NCI-H2029 treated with DMSO at 0.1 percent for 48 hours (cell line): ENCODE measurements around the gene SORCS2.

Experiments
- DNase-seq: peaks from one replicate; lab custom pipeline; 2025; lab: John Stamatoyannopoulos, UW

The SORCS2 gene

DNA sequence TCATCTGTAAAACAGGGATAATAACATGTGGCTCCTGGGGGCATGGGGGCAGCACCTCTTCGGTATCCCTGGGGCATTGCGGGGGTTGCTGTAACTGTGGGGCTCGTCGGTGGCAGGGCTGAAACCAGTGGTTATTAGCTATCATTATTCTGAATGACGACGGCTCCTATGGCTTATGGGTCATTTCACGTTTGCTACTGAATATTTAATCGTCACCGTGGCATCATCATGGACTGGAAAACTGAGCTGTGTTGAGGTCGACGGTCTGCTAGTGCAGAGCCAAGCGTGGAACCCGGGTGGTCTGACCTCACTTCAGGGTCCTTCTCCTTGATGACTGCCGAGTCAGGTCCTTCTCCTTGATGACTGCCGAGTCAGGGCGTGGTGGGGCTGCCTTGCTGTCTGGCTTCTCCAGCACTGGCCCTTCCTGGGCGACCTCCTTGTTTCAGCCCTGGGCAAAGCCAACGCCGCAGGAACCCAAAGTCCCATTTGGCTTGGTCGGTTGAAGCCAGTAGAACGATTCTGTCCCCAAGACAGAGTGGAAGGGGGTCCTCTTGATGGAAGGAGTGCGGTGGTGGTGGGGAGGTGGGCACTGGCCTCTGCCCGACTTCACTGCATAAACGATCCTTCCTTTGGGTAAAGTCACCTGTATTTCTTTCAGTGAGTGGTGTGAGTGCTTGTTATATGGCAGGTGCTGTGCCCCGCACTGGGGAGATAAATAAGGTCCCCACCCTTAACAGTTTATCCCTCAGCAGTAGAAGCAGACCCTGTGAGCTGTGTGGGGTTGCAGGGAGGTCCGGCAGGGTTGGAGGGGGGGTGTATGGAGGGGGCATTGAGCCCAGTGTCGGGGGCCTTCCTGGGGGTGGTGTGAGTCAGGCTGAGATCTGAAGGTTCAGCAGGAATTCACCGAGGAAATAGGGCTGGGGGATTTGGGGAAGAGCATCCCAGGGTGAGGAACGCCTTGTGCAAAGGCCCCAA lies 201.6 kb downstream of the SORCS2 start:
- no peak for DNase-seq

DNA sequence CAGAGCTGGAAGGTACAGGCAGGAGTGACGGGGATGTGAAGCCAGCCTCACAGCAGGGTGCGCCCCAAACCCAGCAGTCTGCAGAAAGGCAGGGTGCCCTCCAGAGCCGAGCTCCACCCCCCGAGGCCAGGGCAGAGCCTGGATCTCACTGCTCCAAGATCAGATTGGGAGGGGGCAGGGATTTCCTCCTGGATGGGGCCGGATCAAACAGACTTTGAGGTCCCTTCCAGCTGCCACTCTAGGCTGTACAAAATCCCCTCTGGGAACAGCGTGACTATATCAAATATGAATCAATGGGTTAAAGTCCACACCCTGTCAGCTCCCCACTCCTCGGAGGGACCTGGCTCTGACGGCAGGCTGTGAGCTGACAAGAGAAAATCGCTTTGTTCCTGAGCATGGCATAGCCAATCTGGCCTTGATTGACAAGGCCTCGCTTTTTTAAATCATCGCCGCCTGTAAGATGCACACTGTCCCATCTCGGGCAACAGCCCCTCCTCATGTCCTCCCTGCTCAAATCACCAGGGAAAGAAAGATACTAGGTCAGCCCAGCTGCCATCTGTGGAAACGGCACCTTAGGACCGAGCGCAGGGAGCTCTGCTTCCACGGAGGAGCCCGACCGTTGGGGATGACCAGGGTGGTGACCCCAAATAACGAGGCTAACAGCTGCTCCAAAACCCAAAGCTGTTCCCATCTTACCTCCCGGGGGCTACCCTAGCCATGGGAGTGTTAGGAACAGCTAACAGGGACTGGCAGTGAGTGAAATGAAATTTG lies 202.5 kb downstream of the SORCS2 start:
- no peak for DNase-seq

DNA sequence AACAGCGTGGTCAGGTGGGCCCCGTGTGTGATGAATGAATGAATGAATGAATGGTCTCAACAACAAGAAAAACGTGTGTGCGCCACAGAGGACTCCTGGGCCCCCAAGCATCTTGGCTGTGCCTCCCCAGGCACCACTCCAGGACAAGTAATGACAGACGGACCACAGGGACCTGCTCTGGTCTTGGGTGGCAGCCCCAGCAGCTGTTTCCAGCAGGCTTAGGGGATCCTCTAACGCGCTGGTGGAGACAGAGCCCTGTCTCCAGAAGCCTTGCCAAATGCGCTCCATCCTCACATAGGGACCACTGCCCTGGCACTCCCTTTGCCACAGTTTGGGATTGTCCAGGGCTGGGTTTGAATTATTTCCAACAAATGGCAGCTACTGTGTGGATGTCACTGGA lies 203.3 kb downstream of the SORCS2 start:
- no peak for DNase-seq

DNA sequence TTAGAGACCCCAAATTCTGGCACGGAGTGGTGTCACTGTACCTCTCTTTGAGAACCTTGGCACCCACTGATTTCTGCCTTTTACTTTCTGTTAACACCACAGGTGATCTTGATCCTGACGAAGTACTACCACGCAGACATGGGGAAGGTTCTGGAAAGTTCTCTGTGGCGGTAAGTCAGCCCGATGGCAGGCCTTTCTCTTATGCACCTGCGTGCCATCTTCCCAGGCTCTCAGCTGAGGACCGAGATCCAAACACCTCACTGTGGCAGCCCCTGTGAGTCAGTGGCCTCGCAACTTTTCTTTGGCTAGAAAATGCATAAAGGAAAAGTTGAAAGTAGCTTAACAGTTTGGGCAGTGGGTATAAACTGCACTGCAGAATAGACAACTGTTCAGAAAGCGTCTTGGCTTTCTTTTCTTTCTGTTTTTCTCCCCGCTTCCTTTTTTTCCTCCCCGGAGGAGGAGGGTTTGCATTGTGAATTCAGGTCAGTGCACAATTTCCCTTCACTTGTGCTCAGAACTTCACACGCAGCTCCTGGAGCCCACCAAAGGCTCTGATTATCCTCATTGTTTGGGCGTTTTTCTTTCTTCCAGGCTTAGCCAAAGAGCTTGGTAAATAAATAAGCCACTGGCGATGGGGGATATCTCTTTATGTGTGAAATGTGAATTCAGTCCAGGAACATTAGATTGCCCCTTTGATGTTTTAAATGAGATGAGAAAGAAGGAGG lies 204.0 kb downstream of the SORCS2 start:
- no peak for DNase-seq

DNA sequence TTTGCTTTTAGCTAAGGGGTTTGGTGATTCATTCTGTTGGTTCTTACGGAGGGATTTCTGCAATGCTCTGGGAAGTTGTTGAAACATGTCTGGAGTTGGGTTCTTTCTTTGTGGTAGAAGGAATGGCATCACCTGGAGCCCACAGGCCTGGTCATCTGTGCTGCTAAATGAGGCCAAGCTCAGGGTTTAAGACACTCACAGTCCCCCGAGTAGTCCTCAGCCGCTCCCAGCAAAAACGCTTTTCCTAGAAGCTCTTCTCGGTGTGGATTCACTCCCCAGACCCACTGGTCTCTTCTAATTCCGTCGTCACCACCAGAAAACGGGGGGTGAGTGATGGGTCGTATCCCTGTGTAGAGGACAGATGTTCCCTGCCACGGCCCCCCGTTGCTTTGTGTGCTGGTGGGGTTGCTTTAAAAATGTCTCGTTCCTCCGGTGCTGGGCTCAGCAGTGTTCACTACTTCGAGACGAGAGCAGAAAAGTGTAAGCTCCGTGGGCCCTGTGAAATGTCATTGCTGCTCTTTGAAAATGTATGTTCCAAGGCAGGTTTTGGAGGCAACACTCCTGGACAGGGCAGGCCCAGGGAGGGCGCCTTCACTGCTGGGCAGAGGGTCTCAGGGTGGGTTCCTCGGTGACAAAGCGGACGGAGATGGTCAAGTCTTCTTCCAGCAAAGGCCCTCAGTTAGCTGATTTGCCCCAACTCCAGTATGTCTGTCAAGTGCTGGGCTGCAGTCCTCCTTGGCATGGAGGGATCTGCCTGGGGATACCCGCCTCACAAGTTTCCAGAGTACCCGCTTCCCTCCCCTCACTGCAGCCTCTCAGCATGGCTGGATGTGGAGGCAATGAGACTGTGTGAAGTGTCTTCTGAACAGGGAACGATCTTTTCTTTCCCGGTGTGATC lies 205.1 kb downstream of the SORCS2 start:
- DNase-seq, result no peak

DNA sequence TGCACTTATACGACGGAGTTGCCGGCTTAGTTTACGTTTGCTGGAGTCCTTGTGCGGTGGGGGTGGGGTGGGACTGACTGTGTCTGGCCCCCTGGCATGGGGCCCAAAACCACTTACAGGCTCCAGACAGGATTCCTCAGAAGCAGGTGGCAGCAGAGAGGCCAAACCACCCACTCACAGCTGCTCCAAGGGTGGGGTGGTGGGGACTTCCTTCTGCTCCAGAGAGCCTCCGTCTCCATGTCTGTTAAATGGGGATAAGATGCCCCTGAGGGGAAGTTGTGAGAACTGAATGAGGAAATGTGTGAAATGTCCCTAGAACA lies 205.7 kb downstream of the SORCS2 start:
- peak; percentile 87 for DNase-seq

DNA sequence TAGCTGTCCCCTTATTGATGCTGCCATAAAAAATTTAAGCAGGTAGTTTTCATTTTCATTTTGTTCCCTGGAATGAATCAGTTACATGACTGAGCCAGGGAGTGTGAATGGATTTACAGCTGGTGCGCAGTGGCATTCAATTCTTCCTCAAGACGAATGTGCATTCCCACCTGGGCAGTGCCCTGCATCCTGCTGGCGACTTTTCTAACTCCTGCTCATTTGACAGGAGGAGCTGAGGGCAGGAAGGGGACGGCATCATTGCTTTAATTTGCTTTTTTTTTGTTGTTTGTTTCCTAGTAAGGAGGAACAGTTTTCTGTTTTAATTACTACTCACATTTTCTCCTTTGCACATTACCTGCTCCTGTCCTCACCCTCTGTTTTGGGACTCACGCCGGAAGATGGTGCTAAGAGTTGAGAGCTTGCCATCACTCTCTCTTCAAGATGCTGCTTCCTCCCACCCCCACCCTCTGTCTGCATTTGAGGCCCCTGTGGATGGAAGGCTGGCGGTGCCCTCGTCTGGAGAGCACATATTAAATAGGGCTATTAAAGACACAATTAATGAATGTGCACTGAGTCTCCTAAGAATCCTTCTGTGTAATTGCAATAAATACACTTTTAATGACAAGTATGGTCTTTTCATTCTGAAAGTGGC lies 206.6 kb downstream of the SORCS2 start:
- no peak for DNase-seq

DNA sequence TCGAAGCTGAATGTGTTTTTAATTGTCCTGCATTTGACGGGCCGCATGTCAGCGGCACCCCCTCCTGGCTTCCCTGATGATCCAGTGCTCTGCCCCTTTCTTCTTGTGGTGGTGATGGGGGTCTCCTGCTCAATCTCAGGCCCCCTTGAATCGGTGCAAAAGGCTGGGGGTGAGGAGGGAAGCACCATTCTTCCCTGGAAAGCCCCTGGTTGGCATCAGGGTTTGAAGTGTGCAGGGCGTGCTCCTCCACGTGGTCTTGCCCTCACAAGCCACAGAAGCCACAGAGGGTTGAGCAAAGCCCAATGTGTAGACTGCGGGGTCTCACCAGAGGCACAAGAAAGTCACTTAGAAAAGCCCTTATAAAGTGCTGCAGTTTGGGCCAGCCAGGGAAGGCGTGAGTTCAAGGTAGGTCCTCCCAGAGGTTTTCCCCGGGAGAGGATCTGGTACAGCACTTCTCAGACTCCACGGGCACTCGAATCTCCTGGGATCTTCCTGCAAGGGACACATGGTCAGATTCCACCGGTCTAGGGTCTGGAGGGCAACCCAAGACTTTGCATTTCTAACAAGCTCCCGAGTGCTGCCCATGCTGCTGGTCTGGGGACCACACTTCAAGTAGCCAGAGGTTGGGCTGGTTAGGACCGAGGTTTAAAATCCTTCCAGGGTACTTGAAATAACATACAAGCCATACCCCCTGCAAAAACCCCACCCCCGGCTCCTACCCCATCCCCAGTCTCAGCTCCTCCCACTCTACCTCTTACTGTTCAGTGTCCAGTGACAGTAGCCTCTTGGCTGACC lies 207.3 kb downstream of the SORCS2 start:
- DNase-seq, result no peak

DNA sequence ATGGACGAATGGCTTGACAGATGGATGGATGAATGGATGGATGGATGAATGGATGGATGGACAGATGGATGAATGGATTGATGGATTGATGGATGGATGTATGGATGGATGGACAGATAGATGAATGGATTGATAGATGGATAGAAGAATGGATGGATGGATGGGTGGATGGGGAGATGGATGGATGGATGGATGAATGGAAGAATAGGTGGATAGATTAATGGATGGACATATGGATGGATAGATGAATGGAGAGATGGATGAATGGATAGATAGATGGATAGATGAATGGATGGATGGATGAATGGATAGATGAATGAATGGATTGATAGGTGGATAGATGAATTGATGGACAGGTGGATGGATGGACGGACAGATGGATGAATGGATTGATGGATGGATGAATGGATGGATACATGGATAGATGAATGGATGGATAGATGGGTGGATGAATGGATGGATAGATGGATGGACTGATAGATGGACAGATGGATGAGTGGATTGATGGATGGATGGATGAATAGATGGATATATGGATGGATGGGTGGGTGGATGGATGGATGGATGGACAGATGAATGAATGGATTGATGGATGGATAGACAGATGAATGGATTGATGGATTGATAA lies 208.4 kb downstream of the SORCS2 start:
- no peak for DNase-seq

DNA sequence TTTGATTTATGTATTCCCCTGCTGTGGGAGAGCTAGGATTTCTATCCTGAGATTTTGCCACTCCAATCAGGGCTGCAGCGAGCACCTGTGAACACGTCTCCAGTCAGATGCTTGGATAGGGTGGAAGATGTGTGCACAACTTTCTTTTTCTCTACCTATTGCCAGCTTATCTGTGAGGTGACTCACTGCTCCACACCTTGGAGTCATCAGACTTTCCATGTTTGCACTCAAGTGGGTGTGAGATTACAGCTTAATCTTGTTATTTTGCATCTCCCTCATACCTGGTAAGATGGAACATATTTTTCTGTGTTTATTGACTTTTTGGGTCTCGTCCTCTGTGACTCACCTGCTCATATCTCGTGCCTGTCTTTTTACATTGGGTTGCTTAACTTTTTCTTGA lies 210.2 kb downstream of the SORCS2 start:
- DNase-seq, result no peak

DNA sequence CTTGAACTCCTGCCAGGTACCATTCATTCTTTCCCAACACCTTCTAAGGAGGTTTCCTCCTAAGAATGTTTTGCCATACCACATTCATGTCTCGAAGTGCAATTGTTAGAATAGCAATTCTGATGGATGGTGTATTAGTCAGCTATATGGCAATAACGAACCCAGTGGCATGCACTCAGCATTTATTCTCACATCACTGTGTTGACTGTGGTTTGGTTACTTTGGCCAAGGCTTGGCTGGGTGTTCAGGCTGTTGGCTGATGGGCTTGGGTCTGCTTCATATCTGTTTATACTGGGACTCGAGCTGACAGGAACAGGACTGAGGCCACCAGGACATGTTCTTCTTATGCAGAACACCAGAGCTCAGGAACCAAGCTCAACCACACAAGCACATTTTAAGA lies 210.7 kb downstream of the SORCS2 start:
- peak; percentile 25 for DNase-seq

DNA sequence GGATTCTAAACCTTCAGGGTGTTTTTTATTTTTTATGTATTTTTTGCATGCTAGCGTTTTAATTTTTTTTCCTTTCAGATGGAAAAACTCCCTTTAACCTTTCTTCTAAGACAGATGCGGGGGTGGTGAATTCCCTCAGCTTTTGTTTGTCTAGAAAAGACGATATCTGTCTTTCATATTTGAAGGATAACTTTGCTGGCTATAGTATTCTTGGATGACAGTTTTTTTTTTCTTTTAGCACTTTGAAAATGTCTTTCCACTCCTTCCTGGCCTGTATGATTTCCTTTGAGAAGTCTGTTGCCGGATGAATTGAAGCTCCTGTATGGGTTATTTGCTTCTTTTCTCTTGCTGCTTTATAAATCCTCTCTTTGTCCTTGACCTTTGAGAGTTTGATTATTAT lies 215.8 kb downstream of the SORCS2 start:
- DNase-seq, result no peak

DNA sequence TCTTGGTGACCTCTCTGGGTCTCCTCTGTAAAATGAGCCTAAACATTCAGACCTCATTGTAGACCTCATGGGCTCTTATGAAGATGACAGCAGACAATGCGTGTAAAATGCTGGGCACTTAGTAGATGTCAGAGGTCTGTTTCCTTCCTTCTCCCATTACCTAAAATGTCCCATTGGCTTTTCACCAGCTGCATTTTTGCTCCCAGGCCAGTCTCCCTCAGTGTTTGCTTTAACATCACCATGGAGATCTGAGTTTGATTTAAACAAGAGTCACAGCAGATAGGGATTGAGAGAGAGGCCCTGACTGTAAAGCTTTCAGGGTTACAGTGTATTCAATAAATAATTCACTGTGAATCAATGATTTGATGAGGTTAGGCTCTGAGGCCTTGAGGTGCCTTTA lies 218.1 kb downstream of the SORCS2 start:
- DNase-seq, result peak; percentile 22

DNA sequence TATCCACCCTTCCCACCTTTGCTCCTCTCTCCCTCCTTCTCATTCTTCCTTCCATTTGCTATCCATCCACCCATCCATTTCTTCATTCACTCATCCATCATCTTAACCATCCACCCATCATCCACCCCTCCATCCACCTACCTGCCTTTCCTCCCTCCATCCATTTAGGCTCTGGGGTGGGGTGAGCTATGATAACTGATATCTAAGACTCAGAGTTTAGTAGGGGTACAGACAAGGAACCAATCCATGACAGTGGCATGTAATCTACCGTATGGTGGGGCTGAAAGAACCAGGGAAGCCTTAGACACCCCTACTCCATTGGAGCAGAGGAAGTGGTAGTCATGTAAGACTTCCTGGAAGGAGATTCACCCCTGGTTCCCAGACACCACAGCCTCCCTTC lies 219.2 kb downstream of the SORCS2 start:
- no peak for DNase-seq

DNA sequence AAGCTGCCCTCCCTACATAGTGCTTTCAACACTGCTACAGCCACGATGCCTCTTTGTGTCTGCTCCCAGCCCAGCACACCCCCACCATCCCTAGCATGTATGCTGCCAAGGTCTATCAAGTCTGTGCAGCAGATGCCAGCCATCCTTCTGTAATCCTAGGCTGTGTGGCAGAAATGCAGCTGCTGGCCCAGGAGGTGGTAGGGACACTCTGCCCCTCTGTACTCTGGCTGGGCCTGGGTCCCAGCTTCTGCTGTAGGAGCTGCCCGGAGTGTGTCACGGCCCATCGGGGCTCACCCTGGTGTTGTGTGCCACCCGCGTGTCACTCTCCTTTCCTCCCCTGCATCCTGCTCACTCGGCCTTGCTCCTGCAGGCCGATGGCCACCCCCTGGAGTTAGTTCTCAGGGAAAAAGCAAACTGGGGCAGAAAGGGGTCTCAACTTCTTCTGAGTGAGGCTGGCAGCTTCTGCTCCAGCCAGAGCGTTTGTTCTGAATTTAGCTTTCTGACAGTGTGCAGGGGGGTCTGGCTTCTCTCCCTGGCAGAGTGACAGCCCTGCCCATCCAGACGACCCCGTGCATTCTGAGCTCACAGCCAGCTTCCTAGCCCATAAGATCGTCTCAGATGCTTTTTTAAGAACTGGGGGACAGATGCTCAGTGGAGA lies 219.7 kb downstream of the SORCS2 start:
- DNase-seq, result no peak

DNA sequence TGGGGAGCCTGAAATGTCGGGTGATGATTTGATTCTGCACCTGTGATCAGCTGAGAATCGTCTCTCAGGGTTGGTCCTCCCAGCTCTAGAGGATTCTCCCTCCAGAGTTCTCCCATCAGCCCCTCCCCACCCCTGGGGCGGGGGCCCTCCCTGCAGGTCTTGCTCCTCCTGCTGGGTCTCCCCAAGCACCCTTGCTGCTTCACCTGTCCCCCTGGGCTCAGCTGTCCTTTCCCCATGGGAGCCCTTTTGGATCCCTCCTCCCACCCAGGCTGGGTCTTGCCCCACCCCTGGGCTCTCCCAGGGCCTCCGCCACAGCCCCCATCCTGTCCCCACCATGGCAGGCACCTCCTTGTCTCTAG lies 220.2 kb downstream of the SORCS2 start:
- no peak for DNase-seq

DNA sequence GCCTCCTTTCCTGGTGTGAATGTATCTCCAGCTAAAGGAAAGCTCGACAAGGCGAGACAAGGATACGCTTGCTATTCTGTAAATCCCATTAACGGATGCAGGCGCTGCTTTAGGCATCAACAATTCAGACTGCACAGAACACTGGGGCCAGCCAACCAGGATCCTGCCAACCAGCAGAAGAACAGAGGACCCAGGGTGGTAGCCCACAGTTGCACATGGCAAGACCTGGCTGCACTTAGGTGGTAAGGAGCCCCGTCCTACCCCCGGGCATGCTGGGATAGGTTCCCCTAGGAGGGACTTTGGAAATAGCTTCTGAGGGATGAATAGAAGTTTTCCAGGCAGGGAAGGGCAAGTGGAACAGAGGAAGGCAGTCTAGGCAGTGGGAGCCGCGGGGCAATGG lies 221.7 kb downstream of the SORCS2 start:
- no peak for DNase-seq

DNA sequence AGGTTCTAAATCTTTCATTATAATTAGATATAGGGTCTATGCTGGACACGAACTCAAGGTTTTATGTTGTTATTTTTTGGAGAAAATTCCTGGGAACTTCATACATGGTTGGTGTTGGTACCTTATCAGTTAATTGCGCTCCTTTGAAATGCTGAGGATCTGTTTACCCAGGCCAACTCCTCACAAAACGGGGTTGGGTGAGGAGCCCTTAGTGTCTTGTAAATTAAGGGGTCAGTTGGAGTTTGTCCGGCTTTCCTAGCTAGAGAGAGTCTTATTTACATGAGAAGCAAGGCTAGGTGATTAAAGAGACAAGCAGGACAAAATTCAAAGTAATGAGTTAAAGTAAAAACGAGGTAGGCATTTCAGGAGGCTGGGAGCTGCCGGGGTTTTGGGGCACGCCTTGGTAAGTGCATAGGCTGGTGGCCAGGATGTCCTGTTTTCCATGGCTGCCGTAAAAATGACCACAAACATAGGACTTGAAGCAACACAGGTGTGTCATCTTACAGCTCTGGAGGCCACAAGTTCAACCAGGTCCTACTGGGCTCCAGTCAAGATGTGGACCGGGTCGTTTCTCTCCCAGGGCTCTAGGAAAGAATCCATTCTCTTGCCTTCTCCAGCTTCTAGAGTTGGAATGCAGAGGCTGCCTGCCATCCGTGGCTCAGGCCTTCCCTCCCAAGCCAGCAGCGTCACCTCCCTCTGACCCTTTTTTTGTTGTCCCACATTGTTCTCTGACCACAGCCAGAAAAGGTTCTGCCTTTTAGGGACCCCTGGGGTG lies 222.6 kb downstream of the SORCS2 start:
- no peak for DNase-seq
